ENCODE results near the gene TENM3. TPM values are rescaled to one million over a fixed set of nuclear protein-coding genes. Genes with fewer than 3 reads are reported as not detected.

Gene TENM3
- polyA plus RNA-seq, 1 experiment, result 9.2 TPM

DNA sequence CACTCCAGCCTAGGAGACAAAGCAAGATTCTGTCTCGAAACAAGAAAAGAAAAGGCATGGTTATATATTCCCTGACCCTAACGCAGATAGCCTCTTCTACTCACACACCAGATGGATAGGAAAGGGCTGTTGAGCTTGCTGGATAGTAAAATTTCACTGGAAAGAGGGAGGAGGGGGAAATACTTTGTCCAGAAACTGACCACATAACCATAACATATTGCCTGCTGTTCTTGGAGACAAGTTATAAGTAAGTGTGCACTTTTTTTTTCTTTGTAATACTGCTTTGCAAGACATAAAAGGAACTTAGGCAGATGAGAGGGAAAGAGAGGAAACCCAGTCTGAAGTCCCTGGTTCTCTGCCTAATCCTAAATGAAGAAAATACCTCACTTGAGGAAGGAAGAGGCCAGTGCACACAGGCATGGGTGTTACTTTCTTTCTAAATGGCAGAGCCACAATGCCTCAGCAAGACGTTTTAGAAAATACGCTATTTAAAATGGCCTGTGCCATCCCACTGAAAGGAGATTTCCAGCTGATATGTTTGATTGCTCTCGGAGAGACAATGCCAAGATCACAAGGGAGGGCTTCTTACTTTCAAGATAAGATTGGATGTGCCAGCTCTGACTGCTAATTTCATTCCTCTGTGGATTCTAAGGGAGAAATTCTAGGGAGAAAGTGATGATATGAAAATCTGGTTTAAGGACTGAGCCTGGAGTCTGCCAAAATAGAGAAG, 533.3 kb downstream of the TENM3 start:
- ChIA-PET CTCF (no interaction called here), POLR2A (no interaction called here)
- DNase-seq (ENCODE audit: low read depth), result no peak

DNA sequence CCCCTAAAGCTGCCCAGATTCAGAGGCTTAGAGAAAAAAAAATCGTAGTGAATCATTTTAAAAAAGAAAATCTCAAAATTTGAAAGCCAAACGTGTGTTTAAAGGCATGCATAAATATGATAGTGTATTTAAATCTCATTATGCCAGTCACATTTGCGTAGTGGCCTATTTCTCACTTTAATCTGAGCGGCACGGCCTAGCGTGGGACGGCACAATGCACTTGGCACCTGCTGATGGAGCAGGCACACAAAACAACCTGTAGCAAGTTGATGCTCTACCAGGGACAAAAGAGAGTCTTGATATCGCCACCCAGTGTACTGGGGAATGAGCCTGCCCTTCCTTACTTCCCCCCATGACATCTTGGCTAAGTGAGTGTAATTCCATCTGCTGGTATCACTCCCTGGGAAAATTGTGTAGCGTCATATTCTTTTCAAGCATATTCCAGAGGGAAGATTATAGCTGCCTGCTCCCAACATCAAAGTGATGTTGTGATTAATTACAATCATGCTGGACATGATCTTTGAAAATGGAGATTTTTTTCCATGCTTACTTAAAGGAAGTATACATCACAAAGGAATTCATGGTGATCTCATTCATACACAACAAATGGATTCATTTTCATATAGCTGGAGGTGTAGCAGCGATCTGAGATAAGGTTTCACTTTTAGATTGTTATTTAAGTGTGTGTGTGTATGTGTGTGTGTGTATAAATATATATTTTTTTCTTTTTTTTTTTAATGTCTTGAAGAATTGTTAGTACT, 535.2 kb downstream of the TENM3 start:
- Histone ChIP-seq H3K27me3 (ENCODE audit: control insufficient read depth, insufficient read depth, low read length) (no peaks in the 10 kb centered on the region), H3K4me3 (ENCODE audit: low read depth, low read length) (no peak overlapping the region), H3K36me3 (ENCODE audit: control insufficient read depth, insufficient read depth, low read length) (no peaks in the 10 kb centered on the region)
- no peak for DNase-seq (ENCODE audit: low read depth)
- TF ChIP-seq, protein P1, sequence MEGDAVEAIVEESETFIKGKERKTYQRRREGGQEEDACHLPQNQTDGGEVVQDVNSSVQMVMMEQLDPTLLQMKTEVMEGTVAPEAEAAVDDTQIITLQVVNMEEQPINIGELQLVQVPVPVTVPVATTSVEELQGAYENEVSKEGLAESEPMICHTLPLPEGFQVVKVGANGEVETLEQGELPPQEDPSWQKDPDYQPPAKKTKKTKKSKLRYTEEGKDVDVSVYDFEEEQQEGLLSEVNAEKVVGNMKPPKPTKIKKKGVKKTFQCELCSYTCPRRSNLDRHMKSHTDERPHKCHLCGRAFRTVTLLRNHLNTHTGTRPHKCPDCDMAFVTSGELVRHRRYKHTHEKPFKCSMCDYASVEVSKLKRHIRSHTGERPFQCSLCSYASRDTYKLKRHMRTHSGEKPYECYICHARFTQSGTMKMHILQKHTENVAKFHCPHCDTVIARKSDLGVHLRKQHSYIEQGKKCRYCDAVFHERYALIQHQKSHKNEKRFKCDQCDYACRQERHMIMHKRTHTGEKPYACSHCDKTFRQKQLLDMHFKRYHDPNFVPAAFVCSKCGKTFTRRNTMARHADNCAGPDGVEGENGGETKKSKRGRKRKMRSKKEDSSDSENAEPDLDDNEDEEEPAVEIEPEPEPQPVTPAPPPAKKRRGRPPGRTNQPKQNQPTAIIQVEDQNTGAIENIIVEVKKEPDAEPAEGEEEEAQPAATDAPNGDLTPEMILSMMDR (IDR thresholded peaks at IDR 0.05; ENCODE audit: insufficient read depth, low read depth, low read length), result no peak
- ChIA-PET CTCF (no interaction called here), POLR2A (no interaction called here)

More for the DNA sequence above, 533.3 kb downstream of the TENM3 start:
- TF ChIP-seq, protein P1 (IDR thresholded peaks at IDR 0.05; ENCODE audit: insufficient read depth, low read depth, low read length), result no peak
- H3K27me3 ChIP-seq (ENCODE audit: control insufficient read depth, insufficient read depth, low read length), result no peaks in the 10 kb centered on the region
- H3K4me3 ChIP-seq (ENCODE audit: low read depth, low read length), result no peak overlapping the region
- no peaks in the 10 kb centered on the region for H3K36me3 ChIP-seq (ENCODE audit: control insufficient read depth, insufficient read depth, low read length)

DNA sequence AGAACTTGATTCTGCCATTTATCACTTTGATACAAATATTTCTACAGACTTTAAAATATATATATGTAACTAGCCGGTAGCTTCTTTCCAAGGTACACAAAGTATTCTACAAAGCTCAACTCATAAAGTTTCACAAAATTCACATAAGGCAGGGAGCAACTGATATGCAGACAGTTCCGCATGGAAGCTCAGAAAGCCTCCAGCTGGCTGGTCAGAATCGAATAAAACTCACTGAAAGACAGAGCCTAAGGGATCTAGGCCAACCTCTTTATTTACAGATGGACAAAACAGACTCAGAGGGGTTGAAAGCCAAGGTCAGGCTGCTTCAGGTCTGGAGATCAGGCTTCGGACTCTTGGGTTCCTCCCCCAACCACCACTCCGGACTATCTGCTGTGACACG, 543.8 kb downstream of the TENM3 start:
- DNase-seq (ENCODE audit: low read depth), result no peak
- TF ChIP-seq, protein P1 (IDR thresholded peaks at IDR 0.05; ENCODE audit: insufficient read depth, low read depth, low read length), result no peak
- CTCF ChIA-PET, result no interaction called here

DNA sequence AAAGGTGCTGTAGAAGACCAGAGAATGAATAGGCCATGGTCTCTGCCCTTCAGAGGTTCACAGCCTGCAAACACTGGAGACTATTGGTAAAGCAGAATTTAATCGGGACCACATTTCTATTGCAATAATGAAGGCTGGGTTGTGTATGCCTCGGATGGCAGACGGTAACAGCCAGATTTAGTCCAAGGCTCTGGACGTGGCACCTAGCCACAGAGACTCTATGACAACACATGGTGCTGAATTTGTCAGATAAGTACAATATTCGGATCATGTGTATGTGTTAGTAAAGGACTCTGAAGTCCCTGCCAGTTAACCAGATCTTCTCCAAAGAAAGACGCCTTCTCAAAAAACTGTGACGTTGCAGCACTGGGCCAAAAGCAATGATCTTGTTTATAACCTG, 545.0 kb downstream of the TENM3 start:
- Histone ChIP-seq H3K4me3 (ENCODE audit: low read depth, low read length) (no peak overlapping the region), H3K36me3 (ENCODE audit: control insufficient read depth, insufficient read depth, low read length) (no peaks in the 10 kb centered on the region), H3K27me3 (ENCODE audit: control insufficient read depth, insufficient read depth, low read length) (no peaks in the 10 kb centered on the region)
- DNase-seq (ENCODE audit: low read depth), result no peak
- ChIA-PET POLR2A (no interaction called here), CTCF (interaction anchor here (1.7 kb wide), 1 partner anchor 17 kb away, joined by 5 read pairs; no protein-coding TSS in a partner anchor)
- TF ChIP-seq, protein P1 (IDR thresholded peaks at IDR 0.05; ENCODE audit: insufficient read depth, low read depth, low read length), result no peak

More for the DNA sequence above, 543.8 kb downstream of the TENM3 start:
- Histone ChIP-seq H3K27me3 (ENCODE audit: control insufficient read depth, insufficient read depth, low read length) (no peaks in the 10 kb centered on the region), H3K4me3 (ENCODE audit: low read depth, low read length) (no peak overlapping the region), H3K36me3 (ENCODE audit: control insufficient read depth, insufficient read depth, low read length) (no peaks in the 10 kb centered on the region)
- POLR2A ChIA-PET, result no interaction called here

GRCh38 chr4:182789529-182789928, 546.3 kb downstream of the TENM3 start:
- Histone ChIP-seq H3K36me3 (ENCODE audit: control insufficient read depth, insufficient read depth, low read length) (no peaks in the 10 kb centered on the region), H3K4me3 (ENCODE audit: low read depth, low read length) (no peak overlapping the region), H3K27me3 (ENCODE audit: control insufficient read depth, insufficient read depth, low read length) (no peaks in the 10 kb centered on the region)
- DNase-seq (ENCODE audit: low read depth), result no peak
- CTCF ChIA-PET, result no interaction called here
- POLR2A ChIA-PET, result no interaction called here
- TF ChIP-seq, protein P1 (IDR thresholded peaks at IDR 0.05; ENCODE audit: insufficient read depth, low read depth, low read length), result no peak

All from BJ (cell line).